Heart left ventricle (tissue), 13 donors: ENCODE data around the gene PDE9A.

ENCODE experiments used
- POLR2A ChIP-seq, 2 donors: fragments of 450-650 bp; IDR thresholded peaks; one replicate each; pipeline ENCODE4 v1.6.1; 2017; ENCODE audit warnings: antibody characterized with exemption in 2 of 2, mild to moderate bottlenecking in 2 of 2, moderate library complexity in 2 of 2
- TF ChIP-seq, protein P1 (sequence below), 12 donors: fragments of 200-600 bp; sonication (generic) in 4 of 12; IDR thresholded peaks; one replicate each; pipeline versions ENCODE4 v1.5.0 to v1.8.0; 2018 to 2022; ENCODE audit warnings: antibody characterized with exemption in 12 of 12, mild to moderate bottlenecking in 5 of 12
- donor health status: ischemic (EF 13 %, LVEDD 7.1; RV severe dilation, severe dysfunction).
- donor health status: DM: no; HTN: yes; CAD: no.
- donor health status: DM: no; HTN: no; CAD: no.
- donor health status: ischemic (EF 25% LVEDD 6.9; RV normal size, moderate dysfunction).
- donor health status: ischemic (EF 25% LVEDD 5.7; RV mildly dilated, moderate dysfunction).
- donor health status: ischemic (EF 35%, LVEDD 5.7; RV mildly dilated, moderate dysfunction).
- donor health status: nonischemic (EF 11% LVEDD 7.7; RV severe dilation, severe dysfunction).
- donor health status: DM: yes; HTN: yes; CAD: no.
- donor health status: PGD.
- donor health status: ischemic (EF 29% LVEDD 5.4; RV normal size, mild dysfunction).
- donor health status: nonischemic (EF 23%, LVEDD 6.1; RV moderate dilation, normal function).

DNA sequence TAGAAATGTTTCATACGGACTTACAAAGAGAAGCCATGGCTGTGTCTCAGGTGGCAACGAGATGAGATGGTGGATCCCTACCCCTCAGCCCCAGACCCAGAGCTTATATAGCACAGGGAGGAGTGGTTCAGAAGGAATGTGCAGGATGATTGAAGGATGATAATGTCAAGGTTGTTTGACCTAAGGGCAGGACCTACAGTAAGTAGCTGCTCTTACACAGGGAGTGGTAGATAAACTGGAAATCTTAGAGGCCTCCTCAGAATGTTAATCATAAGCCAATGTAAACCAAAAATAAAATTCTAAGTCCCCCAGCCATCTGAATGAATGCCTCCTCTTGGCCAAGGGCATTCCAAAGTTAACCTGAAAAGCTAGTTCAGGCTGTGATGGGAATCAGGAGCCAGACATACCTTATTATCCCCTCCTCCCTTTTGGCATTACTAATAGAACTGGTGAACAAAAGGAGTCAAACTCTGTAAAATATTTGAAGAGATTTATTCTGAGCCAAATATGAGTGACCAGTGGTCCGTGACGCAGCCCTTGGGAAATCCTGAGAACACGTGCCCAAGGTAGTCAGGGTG lies 45.8 kb upstream of the PDE9A start:
- TF ChIP-seq, protein P1, sequence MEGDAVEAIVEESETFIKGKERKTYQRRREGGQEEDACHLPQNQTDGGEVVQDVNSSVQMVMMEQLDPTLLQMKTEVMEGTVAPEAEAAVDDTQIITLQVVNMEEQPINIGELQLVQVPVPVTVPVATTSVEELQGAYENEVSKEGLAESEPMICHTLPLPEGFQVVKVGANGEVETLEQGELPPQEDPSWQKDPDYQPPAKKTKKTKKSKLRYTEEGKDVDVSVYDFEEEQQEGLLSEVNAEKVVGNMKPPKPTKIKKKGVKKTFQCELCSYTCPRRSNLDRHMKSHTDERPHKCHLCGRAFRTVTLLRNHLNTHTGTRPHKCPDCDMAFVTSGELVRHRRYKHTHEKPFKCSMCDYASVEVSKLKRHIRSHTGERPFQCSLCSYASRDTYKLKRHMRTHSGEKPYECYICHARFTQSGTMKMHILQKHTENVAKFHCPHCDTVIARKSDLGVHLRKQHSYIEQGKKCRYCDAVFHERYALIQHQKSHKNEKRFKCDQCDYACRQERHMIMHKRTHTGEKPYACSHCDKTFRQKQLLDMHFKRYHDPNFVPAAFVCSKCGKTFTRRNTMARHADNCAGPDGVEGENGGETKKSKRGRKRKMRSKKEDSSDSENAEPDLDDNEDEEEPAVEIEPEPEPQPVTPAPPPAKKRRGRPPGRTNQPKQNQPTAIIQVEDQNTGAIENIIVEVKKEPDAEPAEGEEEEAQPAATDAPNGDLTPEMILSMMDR (IDR thresholded peaks at IDR 0.05), result no peak
- TF ChIP-seq POLR2A (IDR thresholded peaks at IDR 0.05), result no peak
